Stimulated activated CD4-positive, alpha-beta T cell treated with anti-CD3 and anti-CD28 coated beads, Interleukin-12 subunit alpha, Interleukin-12 subunit beta, amount 100 ng/mL, for 4 hours (primary cell): ENCODE results near the gene HCRTR2.
"Not testable (repeated sequence)": the region's sequence is repeated elsewhere in the genome, so short reads cannot be mapped to it uniquely, and the experiment has no call there.

ENCODE experiments used
- DNase-seq: peaks from one replicate; pipeline ENCODE4 v3.0.0-alpha.2; 2020

The HCRTR2 gene

DNA sequence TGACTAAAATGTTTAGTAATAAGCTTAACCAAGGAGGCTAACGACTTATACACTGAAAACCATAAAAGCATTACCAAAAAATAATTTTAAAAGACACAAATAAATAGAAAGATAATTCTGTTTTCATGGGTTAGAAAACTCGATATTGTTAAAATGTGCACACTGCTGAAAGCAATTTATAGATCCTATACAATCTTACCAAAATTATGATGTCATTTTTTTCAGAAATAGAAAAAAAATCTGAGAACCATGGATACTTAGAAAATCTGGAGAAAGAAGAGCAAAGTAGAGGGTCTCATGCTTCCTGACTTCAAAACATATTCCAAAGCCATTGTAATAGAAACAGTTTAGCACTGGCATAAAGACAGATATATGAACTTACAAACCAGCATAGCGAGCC, 46.6 kb downstream of the HCRTR2 start:
- no peak for DNase-seq

DNA sequence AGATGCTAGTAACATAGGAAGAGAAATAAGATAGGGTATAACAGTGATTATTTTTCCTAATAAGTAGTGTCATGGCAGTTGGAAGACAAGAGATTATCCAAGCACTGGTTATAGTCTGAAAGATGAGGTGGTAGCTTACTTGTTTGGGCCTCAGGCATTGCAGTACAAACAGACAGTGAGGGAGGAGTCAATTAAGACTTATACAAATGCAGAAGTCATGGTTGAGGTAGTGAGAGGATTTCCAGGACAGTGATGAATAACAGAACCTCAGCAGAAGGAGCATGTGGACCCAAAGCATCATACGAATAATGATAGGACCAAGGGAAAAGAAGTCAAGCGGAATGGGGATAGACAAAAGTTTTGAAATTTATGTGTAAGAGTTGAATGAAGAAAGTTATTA, 53.5 kb downstream of the HCRTR2 start:
- no peak for DNase-seq

DNA sequence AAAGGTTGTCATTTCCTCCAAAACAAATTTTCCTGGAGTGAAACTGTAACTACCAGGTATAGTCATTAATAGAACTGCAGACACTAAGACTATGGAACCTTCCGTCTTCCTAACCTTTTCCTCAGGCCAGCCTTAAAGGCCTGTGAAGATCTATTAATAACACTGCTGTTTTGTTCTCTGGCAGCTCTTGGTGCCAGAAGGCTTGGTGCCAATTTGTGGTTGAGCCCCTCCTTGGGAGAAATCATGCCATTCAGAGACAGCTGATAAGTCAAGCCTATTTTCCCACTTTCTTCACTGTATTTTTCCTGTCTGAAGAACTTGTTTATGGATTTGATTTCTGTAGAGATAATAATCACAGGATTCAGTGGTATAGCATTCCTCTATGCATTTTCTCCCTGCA, 64.8 kb downstream of the HCRTR2 start:
- no peak for DNase-seq

DNA sequence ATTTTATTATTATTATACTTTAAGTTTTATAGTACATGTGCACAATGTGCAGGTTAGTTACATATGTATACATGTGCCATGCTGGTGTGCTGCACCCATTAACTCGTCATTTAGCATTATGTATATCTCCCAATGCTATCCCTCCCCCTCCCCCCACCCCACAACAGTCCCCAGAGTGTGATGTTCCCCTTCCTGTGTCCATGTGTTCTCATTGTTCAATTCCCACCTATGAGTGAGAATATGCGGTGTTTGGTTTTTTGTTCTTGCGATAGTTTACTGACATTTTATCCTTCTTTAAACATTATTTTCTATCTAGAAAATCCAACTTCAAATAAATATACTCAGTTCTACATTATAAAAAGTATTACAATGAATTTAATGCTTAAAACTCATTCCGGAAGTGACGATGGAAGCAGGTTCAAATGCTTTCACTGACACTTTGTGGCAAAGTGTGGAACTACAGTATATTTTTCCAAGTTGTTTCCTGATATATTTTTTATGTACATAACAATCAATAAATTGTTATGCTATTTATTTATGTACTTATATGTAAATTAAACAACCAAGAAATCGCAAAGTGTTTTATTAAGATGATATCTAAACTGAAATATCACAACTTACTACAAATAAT, 66.8 kb downstream of the HCRTR2 start:
- DNase-seq, result not testable (repeated sequence)

DNA sequence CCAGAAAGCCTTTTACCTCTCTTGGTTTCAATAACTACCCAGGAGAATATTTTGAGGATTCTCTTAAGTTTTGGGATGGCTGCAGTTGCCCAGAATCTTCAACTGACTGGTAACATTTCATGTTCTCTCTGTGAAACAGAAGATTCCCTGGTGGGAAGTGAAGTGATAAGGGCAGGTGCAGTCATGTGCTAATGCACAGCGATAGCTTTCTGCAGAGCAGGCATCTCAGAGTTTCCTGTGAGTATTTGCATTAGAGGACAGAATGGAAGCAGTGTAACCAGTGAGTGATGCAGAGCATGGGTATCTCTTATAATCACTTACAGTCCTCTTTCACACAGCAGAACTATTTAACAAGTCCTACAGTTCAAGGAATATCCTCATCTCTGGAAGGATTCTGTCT, 76.1 kb downstream of the HCRTR2 start:
- DNase-seq, result no peak

DNA sequence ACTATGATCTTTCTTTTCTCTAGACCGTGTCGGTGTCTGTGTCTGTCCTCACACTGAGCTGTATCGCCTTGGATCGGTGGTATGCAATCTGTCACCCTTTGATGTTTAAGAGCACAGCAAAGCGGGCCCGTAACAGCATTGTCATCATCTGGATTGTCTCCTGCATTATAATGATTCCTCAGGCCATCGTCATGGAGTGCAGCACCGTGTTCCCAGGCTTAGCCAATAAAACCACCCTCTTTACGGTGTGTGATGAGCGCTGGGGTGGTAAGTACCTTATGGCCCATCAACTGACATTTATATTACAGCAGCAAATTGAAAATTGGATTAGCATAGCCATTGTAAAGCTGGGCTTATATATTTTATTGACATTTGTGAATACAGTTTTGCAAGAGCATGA, 80.8 kb downstream of the HCRTR2 start:
- DNase-seq, result no peak

DNA sequence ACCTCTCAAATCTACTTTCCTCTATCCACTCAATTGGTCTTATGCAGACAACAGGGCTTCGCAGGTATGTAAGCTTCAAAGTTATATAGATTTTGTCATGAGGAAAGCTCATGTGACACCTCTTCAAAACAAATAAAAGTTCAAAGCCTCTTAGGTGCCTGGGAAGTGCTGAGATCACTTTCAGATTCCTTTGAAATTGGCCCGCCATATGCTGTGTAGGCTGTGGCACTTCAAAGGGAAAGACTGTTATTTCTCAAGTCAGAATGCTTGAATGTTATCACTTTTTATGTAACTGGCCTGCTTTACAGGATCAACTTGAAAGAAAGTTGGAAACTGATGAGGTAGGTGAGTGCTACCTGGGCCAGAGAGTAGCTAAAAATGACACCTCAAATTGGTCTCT, 85.9 kb downstream of the HCRTR2 start:
- no peak for DNase-seq

DNA sequence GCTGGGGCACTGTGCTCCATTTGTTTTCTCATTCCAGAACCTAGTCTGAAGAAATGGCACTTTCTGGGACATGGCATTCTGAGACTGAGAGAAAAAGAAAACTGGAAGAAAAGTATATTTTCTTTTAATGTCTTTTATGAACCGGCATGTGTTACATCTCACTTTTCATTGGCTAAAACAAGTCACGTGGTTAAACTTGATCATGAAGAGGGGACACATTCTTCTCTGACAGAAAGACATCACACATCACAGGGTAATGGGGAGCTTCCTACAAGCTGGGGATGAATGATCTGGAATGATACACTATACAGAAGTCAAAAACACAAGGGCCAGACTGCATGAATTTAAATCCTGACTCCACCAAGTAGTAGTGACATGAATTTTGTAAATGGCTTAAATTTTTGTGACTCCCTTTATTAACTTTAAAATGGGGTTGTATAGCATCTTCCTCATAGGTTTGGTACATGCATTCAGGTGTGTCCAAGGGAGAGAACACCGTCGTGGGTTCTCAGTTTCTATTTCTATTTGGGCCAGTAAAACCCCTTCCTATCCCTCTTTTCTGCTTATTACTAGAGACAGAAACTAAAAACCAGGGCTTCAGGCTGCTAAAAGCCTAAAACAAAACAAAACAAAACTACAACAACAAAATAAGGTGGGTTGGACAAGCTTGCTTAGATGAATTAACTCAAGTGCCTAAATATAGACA, 91.2 kb downstream of the HCRTR2 start:
- DNase-seq, result no peak

DNA sequence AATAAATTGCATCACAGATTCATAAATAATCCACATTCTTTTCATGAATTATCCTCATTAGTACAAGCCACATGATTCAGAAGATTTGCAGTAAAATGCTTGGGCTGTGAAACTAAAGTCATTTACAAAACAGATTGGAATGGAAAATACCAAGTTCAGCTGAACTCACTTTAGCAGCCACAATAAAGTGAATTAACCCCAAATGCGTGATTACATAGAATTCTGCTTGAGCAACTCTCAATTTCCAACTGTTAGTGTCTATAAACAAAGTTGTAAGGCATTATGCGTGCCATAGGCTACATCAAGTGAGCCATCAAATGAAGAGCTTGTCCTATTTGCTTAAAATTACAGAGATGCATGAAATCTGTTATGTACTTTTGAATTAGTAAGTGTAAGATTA, 92.6 kb downstream of the HCRTR2 start:
- DNase-seq, result no peak

DNA sequence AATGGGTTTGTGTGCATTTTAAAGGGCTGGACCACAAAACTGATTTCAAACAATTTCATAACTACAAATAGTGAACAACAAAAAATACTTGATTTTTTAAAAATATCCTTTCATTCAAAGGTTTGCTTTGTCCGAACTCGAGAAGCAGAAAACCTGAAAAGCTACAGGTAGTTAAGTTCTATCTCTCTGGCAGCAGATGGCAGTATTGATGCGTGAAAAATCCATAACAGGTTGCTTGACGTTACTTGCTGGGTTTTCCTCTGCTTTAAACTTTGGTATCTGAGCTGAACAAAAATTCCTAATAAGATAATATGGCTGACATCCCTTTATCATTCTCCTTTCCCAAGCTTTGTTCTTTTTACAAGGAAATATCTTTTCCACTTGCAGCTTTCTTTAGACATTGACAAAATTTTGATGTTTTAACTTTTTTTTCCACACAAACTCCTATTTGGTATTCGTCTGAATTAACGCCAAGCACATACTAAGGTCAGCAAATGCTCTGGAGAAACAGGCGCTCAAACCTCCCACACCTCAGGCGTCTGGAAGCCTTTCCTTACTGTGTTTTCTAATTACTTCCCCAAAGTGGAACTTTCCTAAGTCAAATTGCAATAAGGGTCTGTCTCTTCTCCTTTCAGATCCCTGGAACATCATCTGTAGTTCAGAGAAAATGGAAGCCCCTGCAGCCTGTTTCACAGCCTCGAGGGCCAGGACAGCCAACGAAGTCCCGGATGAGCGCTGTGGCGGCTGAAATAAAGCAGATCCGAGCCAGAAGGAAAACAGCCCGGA, 102.6 kb downstream of the HCRTR2 start:
- DNase-seq, result no peak

DNA sequence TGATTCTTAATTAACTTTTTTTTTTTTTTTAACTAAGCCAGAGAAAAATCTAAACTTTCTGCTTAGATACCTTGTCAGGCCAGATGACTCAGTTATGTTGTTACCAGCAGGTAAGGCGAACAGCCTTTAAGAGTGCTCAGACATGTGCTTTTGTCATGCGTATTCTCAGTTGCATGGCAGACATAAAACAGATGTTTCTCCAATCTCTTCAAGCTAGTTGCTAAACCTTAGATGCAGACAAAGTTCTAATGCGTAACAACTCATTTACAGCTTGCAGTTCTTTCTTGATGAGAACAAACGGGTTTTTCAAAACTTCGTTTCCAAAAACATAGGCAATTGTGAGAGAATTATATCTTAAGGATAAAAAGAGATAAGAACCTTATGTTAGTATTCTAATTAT, 103.3 kb downstream of the HCRTR2 start:
- DNase-seq, result no peak

DNA sequence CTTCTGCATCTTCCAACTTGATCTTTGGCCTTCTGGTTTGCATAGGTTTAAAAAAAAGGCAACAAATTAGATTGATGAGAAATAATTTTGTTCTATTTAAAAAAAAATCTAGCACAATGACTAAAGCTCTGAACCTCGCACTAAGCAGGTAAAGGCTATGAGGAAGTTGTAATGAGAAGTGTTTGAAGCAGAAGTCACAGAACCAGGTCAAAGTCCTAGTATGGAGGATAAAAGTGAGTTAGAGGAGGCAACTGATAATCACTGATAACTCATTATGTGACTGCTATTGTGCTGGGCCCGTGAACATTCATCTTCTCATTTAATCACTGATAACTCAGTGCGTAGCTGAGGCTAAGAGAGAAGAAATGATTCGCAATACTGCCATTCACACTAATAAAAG, 106.9 kb downstream of the HCRTR2 start:
- no peak for DNase-seq

DNA sequence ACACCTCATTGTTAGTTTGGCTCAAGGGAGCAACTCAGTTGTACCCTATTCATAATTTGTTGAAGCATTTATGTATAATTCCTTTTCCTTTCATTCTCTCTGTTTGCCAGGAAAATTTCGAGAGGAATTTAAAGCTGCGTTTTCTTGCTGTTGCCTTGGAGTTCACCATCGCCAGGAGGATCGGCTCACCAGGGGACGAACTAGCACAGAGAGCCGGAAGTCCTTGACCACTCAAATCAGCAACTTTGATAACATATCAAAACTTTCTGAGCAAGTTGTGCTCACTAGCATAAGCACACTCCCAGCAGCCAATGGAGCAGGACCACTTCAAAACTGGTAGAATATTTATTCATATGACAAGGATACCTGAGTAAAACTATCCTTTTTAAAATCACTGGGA, 107.8 kb downstream of the HCRTR2 start:
- DNase-seq, result no peak

DNA sequence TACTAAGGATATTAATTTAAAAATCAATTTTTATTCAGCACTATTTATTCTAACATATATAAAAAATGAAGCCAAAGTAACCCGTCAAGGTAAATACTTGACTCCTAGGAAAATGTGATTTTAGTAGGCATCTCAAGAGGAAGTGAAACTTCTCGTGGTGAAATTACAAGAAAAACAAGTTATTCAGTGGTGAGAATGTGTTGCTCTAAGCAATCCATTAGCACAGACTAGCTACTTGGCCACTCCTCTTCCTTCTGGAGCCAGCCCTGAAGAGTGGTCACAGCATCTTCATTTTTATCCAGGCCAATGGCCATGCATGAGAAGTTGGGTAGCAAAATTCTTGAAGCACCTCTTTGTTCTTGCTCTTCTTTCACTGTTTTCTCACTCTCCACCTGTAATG, 112.5 kb downstream of the HCRTR2 start:
- DNase-seq, result no peak

DNA sequence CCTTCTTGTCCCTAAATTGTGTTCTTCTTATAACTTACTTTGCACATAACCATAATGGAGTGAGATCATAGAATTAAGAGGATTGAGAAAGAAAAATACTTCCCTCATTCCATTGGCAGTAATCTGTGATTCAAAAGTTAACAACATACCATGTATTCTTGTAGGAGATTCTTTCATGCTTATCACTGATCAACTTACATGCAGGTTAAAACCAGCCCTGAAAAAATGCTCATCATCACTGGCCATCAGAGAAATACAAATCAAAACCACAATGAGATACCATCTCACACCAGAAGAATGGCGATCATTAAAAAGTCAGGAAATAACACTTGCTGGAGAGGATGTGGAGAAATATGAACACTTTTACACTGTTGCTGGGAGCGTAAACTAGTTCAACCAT, 116.4 kb downstream of the HCRTR2 start:
- no peak for DNase-seq

DNA sequence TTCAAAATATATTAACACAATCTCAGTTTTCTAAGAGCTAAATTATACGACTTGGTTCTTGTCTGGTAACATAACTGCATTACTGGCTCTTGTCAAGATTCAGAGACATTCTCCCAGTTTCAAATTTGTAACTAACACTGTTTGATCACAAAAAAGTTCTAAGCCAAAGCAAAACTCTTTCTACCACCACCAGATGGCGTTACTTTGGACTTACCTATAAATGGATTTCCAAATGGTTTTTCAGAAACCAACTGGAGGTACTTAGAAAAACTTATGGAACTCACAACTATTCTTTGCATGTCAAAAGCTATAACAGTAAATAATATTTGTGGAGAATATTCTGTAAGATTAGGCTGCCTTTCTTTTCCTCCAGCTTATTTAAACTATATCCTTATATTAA, 118.8 kb downstream of the HCRTR2 start:
- no peak for DNase-seq

DNA sequence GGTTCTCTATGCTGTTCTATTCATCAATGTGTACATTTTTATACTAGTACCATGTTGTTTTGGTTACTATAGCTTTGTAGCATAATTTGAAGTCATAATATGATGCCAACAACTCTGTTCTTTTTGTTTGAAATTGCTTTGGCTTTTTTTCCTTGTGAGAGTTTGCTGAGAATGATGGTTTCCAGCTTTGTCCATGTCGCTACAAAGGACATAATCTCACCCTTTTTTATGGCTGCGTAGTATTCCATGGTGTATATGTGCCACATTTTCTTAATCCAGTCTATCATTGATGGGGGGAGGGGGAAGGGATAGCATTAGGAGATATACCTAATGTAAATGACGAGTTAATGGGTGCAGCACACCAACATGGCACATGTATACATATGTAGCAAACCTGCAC, 122.9 kb downstream of the HCRTR2 start:
- DNase-seq, result not testable (repeated sequence)

DNA sequence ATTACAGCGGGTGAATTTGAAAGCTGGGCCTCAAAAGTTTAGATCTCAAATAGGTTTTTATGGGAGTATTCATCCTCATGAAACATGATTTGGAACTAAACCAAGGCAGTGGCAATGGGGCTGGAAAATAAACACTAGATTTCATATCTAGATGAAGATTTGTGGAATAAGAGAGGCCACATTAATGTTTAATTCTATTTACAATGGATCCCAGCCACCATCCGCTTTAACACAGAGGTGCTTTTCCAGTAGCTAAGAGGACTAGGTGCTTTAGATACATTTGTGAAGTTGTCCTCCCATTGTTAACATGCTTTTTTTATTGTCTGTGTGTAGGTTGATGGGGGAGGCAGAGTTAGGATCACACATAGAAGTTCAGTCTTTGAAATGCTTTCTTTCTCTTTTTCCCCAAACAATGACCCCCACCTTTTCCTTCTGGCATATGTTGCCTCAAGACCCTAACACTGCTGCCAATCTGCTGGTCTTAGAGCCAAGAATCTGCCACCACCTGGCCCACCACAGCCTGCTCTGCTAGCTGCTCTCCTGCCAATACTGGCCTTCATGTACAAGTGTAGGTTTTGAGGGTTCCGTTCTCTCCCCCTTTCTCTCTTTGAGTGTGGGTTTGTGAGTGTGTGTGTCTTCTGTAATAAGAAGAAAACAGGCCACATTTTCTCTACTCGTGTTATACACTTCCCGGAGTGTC, 125.1 kb downstream of the HCRTR2 start:
- no peak for DNase-seq

DNA sequence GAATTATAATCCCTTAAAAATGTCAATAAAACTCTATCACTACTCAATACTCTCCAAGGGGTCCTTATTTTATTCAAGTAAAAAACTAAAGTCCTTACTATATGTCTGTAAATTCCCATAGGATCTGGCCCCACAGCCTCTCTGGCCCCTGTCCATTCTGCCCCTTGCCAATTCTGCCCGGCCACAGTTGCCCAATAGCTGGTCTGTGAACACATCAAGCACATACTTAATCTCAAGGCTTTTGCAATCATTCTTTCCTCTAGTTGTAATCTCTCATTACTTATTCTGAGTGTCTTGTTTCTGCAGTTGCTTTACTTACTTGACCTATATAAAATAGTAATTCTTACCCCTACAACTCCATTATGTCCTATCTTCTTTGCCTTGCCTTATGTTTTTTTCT, 130.4 kb downstream of the HCRTR2 start:
- DNase-seq, result no peak

DNA sequence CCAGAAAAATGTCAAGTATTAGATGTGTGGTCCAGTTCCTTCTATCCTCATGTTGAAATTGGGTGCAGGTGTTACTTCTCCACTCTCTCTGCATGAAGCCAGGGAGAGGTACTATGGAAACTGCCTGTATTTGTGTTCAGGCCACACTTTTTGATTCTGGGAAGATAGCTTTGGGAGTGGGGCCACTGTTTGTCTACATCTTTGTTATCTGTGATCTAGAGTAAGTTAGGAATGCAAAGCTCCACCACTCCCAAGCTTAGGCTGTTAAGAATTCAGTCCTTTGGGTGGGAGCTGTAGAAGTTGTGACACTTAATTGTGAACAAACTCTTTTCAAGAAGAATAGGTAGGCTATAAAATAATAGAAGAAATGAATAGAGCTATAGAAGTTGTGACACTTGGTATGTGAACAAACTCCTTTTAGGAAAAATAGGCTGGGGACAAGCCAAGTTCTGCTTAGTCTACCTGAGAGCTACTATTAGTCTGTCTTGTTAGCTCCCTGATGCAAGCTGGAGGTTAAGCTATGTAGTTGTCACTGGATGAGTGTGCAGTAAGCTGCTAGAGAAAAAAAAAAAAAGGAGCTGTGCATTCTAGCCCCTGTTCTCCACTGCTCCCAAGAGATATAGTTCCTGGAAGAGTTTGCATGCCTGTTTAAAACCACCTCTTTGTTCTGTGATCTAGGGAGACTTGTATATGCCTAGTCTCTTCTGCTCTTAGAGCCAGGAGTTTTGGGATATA, 145.8 kb downstream of the HCRTR2 start:
- no peak for DNase-seq

DNA sequence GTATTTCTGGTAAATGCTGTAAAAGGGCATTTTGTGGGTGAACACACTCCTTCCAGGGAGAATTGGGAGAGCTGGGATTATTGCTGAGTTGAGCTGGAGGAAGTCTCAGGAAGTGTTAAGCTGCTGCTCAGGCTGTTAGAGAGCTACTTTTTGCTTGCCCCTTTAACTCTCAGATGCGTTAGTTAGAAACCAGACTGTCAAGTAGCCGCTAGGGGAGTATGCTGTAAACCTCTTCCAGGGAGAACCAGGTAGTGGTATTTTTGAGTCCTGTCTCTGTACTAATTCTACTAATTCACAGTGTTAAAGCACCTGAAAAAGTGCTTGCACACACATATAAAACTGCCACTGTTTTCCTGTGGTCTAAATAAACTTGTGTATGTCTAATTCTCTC, 146.4 kb downstream of the HCRTR2 start:
- no peak for DNase-seq

DNA sequence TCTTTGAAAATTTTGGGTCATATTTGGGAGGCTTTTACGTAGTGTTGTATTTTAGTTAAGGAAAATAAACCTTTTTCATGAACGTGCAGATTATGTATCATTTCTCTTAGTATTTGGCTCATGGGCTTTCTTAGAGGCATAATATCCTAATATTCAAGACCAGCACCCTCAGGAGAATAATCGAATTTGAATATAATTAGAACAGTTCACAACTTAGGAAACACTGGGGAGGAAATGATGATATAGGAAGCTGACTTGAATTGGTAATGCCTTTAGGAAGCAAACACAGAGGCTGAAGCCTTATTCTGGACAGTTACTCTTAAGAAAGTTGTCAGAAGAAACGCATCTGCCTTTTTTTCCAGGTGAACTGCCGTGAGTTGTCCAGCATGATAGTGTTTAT, 152.9 kb downstream of the HCRTR2 start, which contains the start of gene GFRAL:
Gene GFRAL (plus strand): TSS at position 301 of the 400 bp plus-strand sequence. CDS start 86 bp downstream, at position 387.
- no peak for DNase-seq
